Measurements from ENCODE around the gene CDC20. TPM values are rescaled to one million over a fixed set of nuclear protein-coding genes. Genes with fewer than 3 reads are reported as not detected.

Gene CDC20
- total RNA-seq, 1 donor from 2014 or later, result 14.5 TPM

GRCh38 chr1:43351421-43352350 is 7.1 kb upstream of the CDC20 start:
- H3K36me3 Mint-ChIP-seq (ENCODE audit: low read depth), result no peaks in the 10 kb centered on the region
- no peaks in the 10 kb centered on the region for H3K27me3 Mint-ChIP-seq (ENCODE audit: low read depth)
- no peaks in the 10 kb centered on the region for H3K9me3 Mint-ChIP-seq (ENCODE audit: low read depth)
- TF ChIP-seq CTCF (IDR thresholded peaks at IDR 0.05), result no peak
- no peak overlapping the region for H3K4me3 Mint-ChIP-seq (ENCODE audit: unreplicated experiment)
- no peak for DNase-seq (ENCODE audit: low spot score)
- H3K27ac Mint-ChIP-seq (ENCODE audit: unreplicated experiment), result peak overlapping the region; percentile 14
- H3K4me1 Mint-ChIP-seq (ENCODE audit: low read depth), result peaks cover 17% of the 10 kb centered on the region

GRCh38 chr1:43352351-43352705 is 6.5 kb upstream of the CDC20 start:
- Mint-ChIP-seq H3K4me1 (ENCODE audit: low read depth) (peaks cover 17% of the 10 kb centered on the region), H3K4me3 (ENCODE audit: unreplicated experiment) (no peak overlapping the region), H3K27me3 (ENCODE audit: low read depth) (no peaks in the 10 kb centered on the region), H3K9me3 (ENCODE audit: low read depth) (no peaks in the 10 kb centered on the region), H3K27ac (ENCODE audit: unreplicated experiment) (no peak overlapping the region), H3K36me3 (ENCODE audit: low read depth) (no peaks in the 10 kb centered on the region)
- no peak for DNase-seq (ENCODE audit: low spot score)
- no peak for TF ChIP-seq CTCF (IDR thresholded peaks at IDR 0.05)

GRCh38 chr1:43352881-43353280 is 5.9 kb upstream of the CDC20 start:
- no peak for DNase-seq (ENCODE audit: low spot score)
- H3K27me3 Mint-ChIP-seq (ENCODE audit: low read depth), result no peaks in the 10 kb centered on the region
- peaks cover 20% of the 10 kb centered on the region for H3K4me1 Mint-ChIP-seq (ENCODE audit: low read depth)
- H3K4me3 Mint-ChIP-seq (ENCODE audit: unreplicated experiment), result no peak overlapping the region
- H3K36me3 Mint-ChIP-seq (ENCODE audit: low read depth), result no peaks in the 10 kb centered on the region
- no peaks in the 10 kb centered on the region for H3K9me3 Mint-ChIP-seq (ENCODE audit: low read depth)
- no peak for TF ChIP-seq CTCF (IDR thresholded peaks at IDR 0.05)
- no peak overlapping the region for H3K27ac Mint-ChIP-seq (ENCODE audit: unreplicated experiment)

- Mint-ChIP-seq H3K27me3 (ENCODE audit: low read depth) (no peaks in the 10 kb centered on the region), H3K27ac (ENCODE audit: unreplicated experiment) (no peak overlapping the region), H3K36me3 (ENCODE audit: low read depth) (no peaks in the 10 kb centered on the region), H3K9me3 (ENCODE audit: low read depth) (no peaks in the 10 kb centered on the region), H3K4me3 (ENCODE audit: unreplicated experiment) (no peak overlapping the region), H3K4me1 (ENCODE audit: low read depth) (peaks cover 25% of the 10 kb centered on the region)
- no peak for DNase-seq (ENCODE audit: low spot score)
- TF ChIP-seq CTCF (IDR thresholded peaks at IDR 0.05), result no peak
Measured at GRCh38 chr1:43354471-43354870, 4.3 kb upstream of the CDC20 start.

- H3K9me3 Mint-ChIP-seq (ENCODE audit: low read depth), result no peaks in the 10 kb centered on the region
- no peak overlapping the region for H3K4me3 Mint-ChIP-seq (ENCODE audit: unreplicated experiment)
- H3K27ac Mint-ChIP-seq (ENCODE audit: unreplicated experiment), result no peak overlapping the region
- no peak for DNase-seq (ENCODE audit: low spot score)
- peaks cover 25% of the 10 kb centered on the region for H3K4me1 Mint-ChIP-seq (ENCODE audit: low read depth)
- TF ChIP-seq CTCF (IDR thresholded peaks at IDR 0.05), result no peak
- no peaks in the 10 kb centered on the region for H3K36me3 Mint-ChIP-seq (ENCODE audit: low read depth)
- H3K27me3 Mint-ChIP-seq (ENCODE audit: low read depth), result no peaks in the 10 kb centered on the region
Measured at GRCh38 chr1:43354936-43355335, 3.8 kb upstream of the CDC20 start.
